NCI-H526 treated with DMSO at 0.1 percent for 48 hours (cell line): ENCODE results near the gene PKNOX1.
"Not testable (repeated sequence)": the region's sequence is repeated elsewhere in the genome, so short reads cannot be mapped to it uniquely, and the experiment has no call there.

Source experiments
- DNase-seq: peaks from one replicate; lab custom pipeline; 2025; lab: John Stamatoyannopoulos, UW

Gene PKNOX1

DNA sequence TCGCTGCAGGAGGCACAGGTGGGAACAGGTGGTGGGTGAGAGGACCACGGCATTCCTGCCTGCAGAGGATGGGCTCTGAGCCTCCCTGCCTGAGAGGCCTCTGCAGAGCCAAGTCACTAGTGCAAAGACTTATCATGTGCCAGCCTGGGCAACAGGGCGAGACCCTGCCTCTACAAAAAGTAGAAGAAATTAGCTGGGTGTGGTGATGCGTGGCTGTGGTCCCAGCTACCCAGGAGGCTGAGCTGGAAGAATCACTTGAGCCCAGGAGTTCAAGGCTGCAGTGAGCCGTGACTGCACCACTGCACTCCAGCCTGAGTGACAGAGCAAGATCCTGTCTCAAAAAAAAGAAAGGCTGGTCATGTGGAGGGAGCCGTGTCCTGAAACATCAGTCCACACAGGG is 46.4 kb downstream of the PKNOX1 start:
- DNase-seq: no peak

DNA sequence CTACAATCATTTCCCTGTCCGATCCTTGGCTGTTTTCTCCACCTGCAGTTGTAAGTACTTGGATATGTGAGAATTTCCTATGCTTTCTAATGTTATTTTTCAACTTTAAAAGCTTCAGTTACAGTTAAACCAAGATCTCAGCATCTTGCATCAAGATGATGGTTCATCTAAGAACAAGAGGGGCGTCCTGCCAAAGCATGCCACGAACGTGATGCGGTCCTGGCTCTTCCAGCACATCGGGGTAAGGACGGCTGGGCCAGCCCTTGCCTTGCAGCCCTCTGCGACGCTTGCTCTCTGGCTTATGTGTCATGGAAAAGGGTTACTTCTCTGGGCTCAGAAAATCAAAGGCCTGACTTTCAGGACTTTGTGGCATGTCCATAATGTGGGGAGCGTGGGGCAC is 46.8 kb downstream of the PKNOX1 start:
- no peak for DNase-seq

DNA sequence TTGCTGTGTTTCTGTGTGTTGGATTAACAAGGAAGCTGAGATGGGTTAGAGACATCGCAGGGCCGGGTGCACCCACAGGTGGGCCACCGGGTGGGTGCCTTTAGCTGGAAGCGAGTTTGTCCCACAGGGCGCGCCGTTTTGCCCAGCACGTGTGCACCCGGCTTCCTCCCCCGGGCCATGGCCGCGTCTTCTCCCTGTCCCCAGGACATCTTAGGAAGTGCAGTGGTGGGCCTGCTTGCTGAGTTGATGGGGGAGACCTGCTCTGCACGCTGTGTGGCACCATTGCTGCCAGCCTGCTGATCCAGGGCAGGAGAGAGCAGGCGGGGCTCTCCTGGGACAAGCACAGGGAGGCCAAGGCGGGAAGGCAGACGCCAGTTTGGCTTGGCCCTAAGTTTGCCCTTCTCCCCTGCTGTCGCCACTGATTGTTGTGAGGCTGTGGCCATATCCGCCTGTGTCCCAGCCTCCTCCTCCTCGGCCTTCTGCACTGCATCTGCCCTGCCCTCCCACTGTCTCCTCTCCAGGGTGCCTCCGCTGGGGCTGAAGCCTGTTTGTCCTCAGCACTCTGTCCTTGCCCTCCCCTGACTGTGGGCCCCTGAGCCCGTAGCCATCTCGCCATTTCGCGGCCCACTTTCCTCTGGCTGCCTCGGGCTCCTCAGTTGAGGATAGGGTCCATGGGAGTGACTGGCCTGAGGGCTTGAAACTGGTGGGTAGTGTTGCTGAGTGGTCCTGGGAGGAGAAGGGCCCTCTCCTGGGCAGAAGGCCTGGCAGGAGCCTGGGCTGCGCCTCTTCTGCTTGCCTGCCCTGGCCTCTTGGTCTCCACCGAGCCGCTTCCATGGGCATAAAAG is 47.6 kb downstream of the PKNOX1 start:
- DNase-seq: no peak

DNA sequence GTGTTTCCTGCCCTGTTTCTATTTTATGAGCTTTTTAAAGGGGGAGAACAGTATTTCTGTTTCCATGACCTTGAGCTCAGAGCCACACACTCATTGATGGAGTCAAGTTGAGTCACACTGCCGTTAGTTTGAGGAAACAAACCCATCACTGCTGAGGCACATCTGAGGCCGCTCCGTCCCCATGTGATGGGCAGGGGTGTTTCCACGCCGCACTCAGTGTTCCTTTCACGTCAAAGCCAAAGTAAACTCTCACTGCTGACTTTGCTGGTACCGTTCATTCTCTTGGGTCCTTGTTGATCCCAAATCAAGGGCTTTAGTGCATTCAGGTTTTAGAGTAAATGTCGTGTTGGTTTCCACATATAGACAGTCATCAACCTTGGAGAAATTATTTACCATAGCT is 48.8 kb downstream of the PKNOX1 start:
- no peak for DNase-seq

DNA sequence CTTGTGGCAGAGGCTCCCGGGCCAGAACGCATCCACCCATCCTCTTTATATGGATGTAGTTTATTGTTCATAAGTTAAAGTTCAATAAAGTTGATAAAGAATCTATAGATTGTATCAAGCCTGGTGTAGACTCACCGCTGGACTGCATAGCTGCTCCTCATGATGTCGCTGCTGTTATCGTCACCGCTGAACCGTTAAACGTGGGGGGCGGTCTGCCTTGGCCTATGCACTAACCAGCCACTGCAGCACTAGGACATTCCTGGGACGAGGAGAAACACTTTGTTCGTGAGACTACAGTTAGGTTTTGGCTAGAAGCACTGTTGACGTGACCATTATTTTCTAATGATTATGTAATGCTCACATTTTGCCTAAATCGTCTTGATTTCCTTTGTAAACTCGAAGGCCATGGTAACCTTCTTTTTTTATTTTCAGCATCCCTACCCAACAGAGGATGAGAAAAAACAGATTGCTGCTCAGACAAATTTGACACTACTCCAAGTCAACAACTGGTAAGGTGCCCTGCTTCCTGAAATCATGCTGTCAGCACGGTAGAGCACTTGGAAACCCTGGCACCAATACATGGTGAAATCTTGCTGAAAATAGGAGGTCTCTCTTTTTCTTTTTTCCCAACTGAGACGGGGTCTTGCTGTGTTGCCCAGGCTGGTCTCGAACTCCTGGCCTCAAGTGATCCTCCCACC is 50.2 kb downstream of the PKNOX1 start:
- no peak for DNase-seq

GRCh38 chr21:43025636-43026180 is 51.3 kb downstream of the PKNOX1 start:
- DNase-seq: no peak

- no peak for DNase-seq
Observed at GRCh38 chr21:43027846-43028731, 53.7 kb downstream of the PKNOX1 start.

DNA sequence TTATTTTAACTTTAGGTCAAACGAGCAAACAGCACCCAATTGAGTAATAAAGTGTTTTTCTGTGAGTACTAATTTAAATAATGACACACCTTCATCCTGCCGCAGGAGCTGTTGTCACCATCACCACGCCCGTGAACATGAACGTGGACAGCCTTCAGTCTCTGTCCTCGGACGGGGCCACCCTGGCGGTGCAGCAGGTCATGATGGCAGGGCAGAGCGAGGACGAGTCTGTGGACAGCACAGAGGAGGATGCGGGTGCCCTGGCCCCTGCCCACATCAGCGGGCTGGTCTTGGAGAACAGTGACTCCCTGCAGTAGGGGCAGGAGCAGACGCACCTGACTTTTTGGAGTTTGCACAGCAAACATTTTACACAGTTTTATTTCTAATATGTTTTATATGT is 55.4 kb downstream of the PKNOX1 start:
- no peak for DNase-seq

DNA sequence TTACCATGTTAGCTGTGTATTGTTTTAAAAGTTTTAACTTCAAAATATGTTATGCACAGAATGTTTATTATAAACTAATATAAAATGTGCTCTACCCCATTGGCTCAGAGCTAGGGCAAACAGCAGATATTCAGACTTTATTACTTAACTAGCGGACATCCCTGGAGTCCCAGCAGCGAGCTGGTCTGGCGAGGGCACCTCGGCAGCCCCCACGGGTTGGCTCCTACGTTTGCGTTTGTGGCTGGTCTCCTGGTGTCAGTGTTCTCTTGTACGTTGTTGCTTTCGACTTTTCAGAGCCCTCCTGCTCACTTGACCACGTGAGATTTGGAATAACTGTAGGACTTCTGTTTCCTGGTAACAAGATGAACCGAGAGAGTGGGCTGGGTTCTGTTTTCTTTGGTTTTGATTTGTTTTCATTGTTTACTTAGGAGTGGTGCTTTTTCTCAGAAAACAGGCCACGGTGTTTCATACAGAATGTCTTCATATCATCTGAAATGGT is 56.8 kb downstream of the PKNOX1 start:
- no peak for DNase-seq

DNA sequence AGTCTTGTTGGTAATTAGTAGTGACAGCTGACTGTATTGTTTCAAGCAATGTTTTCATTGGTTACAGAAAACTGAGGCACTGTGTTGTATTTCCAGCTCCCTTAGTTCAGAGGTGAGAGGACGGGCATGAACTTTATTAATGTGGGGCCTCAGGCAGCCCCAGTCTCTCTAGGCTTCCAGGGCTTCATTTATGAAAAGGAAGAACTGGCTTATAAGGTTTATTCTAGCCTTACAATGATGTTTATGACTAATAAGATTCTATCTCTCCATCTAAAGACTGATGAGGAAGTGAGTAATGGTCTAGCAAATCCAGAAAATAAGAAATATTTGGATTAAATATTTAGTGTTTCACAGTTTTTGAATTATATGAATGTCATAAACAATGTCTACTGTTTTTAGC is 59.7 kb downstream of the PKNOX1 start:
- no peak for DNase-seq

GRCh38 chr21:43034826-43035225 is 60.5 kb downstream of the PKNOX1 start:
- no peak for DNase-seq

GRCh38 chr21:43036889-43037288 is 62.5 kb downstream of the PKNOX1 start:
- not testable (repeated sequence) for DNase-seq

DNA sequence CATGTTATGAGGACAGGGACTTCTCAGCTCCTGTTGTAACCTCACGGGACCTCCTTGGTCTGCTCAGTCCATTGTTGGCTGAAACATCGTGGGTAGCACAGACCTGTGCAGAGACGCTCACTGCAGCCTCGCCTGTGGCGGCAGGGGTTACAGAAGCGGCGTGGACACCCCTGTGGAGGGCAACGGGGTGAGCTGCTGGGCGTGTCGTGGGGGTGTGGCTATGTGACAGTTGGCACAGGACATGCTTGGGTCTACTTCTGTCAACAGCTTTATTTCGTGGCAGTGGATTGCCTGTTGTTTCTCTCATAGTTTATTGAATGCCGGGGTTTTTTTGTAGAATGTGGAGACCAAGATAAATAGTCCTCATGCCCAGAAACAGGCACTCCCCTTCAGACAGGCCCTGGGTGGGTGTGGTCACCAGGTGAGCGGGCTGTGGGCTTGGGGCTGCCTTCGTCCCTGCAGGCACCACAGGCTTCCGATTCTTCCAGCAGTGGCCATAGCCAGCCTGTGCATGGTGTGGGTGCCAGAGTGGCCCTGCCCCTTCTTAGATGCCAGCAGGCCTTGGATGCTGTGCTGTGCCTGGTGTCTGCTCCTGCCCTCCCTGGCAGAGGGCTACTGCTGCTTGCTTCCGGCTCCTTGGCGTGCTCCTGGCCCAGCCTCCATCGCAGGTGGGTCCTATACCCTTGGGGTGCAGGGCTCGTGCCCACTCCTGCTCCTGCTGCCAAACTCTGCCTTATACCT is 63.7 kb downstream of the PKNOX1 start:
- not testable (repeated sequence) for DNase-seq

DNA sequence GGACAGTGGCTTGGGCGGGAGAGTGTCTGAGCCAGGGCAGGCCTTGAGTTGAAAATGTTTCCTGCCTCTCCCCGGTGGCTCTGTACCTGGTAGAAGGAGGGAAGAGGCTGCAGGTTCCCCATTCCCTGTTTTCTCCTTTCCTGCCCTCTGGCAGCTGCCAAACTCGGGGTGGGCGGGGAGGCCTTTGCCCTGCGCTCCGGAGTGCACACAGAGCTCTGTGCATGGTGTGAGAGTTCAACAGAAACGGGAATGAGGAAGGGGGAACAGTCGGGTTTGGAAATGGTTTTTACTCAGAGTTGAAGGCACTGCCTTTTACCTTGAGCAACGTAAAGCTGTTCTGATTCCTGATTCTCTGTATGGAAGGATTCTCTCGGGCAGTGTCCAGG is 64.3 kb downstream of the PKNOX1 start:
- not testable (repeated sequence) for DNase-seq

DNA sequence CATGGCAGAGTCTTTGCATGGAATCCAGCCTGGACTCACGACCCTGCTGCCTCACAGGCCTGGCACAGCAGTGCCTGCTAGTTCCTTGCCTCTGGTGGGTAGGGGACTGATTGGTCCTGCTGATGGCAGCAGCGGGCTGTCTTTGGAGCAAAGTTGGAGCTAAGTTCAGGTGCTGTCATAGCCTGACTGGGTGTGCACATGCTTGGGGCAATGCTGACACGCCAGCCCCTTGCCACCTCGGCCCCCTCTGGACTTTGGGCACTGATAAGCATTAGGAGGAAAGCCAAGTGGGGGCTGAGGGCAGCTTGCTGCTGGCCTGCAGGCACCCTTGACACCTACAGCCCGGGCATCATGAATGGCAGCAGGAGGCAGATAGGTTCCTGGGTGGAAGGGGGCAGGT is 67.8 kb downstream of the PKNOX1 start:
- not testable (repeated sequence) for DNase-seq

GRCh38 chr21:43043291-43043690 is 68.9 kb downstream of the PKNOX1 start:
- DNase-seq: not testable (repeated sequence)

- not testable (repeated sequence) for DNase-seq
Observed at GRCh38 chr21:43044547-43044946, 70.2 kb downstream of the PKNOX1 start.

DNA sequence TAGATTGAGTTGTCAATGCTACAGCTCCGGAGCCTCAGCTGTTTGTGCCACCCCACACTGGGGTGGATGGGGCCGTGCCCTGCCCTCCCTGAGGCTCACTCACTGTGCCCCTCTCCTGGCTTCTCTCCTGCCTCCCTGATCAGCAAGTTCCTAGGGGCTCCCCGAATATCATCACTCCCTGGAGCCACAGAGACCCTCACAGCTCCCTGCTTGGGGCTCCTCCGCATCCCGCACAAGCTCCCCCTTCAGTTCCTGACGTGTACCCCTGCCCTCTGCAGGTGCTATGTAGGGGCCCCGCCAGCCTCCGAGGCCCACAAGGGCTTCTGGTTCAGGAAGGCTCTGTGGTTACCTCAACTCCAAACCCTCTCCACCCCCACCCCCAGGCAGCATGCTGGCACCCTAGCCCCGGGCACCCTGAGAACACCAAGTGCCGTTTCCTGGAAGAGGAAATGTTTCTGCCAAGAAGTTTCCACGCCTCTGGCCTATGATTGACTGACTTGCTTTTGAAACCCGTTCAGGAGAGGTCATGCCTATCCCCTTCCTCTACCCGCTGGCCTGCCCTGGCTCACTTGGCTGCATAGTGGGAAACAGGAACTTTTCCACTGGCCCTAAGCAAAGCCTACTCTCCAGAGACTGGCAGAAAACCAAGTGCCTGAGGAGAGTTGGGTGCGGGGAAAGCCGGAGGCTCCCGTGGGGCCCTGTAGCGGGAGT is 71.0 kb downstream of the PKNOX1 start:
- DNase-seq: not testable (repeated sequence)

DNA sequence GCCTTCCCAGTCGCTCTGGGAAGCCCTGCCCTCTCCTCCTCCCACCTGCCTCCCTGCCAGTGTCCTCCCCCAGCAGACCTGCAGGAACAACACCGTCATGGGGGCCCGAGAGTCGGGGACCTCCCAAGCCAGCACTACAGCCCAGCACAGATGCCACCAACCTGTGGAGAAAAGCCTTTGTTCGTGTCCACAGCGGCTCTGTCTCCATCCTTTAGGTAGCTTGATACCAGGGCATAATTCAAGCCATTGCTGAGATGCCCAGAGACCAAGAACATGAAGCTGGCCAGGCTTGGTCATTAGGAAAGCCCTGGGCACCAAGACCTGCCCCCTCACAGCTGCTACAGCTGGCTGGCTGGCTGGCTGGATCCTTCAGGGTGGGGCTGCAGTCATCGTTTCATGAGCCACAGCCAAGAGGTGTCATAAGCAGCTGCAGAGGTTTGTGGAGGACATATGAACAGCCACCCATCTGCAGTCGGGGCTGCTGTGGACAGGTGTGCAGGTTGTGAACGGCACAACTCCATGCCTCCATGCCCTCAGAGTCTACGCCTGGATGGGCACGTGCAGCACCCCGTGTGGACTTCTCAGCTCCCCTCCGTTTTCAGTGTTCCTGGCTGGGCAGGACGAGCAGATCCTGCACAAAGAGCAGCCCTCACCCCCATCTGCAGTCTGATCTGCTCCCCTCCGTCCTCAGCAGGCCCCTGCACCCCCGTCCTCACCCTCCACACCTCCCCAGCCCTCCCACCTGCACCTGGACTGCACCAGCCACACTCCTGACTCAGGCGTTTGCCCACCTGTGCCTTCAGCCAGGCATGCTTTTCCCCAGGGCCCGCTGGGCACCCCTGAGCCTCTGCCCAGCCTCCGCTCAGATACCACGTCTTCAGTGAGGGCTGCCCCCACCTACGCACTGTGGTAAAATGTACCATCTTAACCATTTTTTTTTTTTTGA is 71.8 kb downstream of the PKNOX1 start:
- not testable (repeated sequence) for DNase-seq
